ENCODE measurements around the gene RABGAP1L. TPM values are rescaled to one million over a fixed set of nuclear protein-coding genes. Genes with fewer than 3 reads are reported as not detected.
"Not testable (repeated sequence)": the region's sequence is repeated elsewhere in the genome, so short reads cannot be mapped to it uniquely, and the experiment has no call there.

Gene RABGAP1L
- total RNA-seq, 1 donor: 29.8 TPM

DNA sequence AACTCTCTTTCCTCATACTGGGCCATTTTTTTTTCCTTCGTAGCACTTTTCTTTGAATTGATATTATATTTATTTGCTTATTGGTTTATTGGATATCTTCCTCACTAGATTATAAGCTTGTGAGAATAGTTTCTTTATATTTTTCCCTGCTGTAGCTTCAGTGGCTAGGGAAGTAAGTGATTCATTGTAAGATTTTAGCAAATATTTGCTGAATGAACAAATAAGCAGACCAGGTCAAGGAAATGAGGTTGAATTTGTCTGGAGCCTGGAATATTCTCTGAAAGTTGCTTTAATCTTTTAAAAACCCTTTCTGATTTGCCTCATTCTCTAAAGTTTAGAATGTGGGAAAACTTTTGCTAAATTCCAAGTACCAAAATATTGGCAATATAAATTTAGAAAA is 80.2 kb downstream of the RABGAP1L start:
- no peak for DNase-seq (ENCODE audit: low read depth)
- TF ChIP-seq, protein P1, sequence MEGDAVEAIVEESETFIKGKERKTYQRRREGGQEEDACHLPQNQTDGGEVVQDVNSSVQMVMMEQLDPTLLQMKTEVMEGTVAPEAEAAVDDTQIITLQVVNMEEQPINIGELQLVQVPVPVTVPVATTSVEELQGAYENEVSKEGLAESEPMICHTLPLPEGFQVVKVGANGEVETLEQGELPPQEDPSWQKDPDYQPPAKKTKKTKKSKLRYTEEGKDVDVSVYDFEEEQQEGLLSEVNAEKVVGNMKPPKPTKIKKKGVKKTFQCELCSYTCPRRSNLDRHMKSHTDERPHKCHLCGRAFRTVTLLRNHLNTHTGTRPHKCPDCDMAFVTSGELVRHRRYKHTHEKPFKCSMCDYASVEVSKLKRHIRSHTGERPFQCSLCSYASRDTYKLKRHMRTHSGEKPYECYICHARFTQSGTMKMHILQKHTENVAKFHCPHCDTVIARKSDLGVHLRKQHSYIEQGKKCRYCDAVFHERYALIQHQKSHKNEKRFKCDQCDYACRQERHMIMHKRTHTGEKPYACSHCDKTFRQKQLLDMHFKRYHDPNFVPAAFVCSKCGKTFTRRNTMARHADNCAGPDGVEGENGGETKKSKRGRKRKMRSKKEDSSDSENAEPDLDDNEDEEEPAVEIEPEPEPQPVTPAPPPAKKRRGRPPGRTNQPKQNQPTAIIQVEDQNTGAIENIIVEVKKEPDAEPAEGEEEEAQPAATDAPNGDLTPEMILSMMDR (IDR thresholded peaks at IDR 0.05; ENCODE audit: insufficient read depth, low read depth, low read length): no peak
- H3K4me3 ChIP-seq (ENCODE audit: low read depth, low read length): peak overlapping the region; percentile 50

DNA sequence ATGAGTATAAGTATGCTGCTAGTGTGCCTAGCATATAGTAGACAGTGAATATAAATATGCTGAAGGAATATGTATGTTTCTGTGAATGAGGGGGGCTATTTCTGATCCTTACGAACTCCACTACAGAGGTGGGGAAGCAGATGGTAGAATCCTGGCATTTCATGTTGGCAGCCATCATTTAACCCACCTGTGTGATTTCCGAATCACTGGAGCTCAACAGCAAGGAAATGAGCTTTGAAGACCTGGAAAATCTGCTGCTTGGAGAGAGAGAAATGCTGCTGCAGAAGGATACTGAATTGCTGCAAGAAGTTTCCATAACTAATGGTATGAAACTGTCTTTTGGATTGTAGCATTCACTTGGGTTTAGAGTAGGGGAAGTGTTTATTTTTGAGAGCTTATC is 83.5 kb downstream of the RABGAP1L start:
- no peak for DNase-seq (ENCODE audit: low read depth)
- no peak overlapping the region for H3K4me3 ChIP-seq (ENCODE audit: low read depth, low read length)
- TF ChIP-seq, protein P1 (IDR thresholded peaks at IDR 0.05; ENCODE audit: insufficient read depth, low read depth, low read length): no peak

DNA sequence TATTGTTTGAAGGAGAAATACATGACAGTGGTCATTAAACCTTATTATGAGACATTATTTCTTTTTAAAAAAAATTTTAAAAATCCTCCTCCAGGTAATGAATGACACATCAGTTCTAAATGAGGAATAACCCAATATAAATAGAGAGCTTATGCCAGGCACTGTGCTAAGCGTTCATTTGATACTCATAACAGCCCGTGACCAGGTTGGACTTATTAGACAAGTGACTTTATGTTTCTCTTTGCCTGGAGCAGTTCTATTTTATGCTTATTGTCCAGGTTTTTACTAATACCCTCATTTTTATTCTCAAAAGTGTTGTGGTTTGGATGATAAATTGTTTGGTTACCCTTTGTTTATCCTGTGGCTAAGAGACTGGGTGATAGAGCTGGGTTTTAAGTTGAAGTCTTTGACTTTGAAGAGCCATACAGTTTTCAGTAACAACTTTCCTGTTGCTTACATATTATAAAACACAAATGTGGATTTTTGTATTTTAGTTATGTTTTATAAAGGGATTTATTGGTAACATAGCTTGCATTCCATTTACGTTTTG is 84.2 kb downstream of the RABGAP1L start:
- DNase-seq (ENCODE audit: low read depth): peak; percentile 15
- TF ChIP-seq, protein P1 (IDR thresholded peaks at IDR 0.05; ENCODE audit: insufficient read depth, low read depth, low read length): no peak
- H3K4me3 ChIP-seq (ENCODE audit: low read depth, low read length): no peak overlapping the region

DNA sequence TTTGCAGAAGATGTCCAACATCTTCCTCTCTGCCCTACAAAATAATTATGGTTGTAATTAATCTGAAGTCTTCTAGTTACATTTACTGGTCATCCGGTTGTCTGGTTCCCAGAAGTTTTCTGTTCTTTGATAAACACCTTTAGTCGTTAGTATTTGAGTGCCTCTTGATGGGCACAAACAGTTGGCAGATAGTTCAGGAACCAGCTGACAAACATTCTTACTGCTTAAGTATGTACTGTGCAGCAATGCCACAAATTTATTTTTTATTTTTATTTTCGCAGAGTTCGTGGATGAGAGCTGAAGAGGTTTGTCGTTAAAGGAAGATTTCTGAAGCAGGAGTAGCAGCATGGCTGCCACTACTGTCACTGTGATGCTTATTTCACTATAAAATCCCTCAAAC is 84.7 kb downstream of the RABGAP1L start:
- TF ChIP-seq, protein P1 (IDR thresholded peaks at IDR 0.05; ENCODE audit: insufficient read depth, low read depth, low read length): no peak
- H3K4me3 ChIP-seq (ENCODE audit: low read depth, low read length): no peak overlapping the region
- DNase-seq (ENCODE audit: low read depth): no peak

DNA sequence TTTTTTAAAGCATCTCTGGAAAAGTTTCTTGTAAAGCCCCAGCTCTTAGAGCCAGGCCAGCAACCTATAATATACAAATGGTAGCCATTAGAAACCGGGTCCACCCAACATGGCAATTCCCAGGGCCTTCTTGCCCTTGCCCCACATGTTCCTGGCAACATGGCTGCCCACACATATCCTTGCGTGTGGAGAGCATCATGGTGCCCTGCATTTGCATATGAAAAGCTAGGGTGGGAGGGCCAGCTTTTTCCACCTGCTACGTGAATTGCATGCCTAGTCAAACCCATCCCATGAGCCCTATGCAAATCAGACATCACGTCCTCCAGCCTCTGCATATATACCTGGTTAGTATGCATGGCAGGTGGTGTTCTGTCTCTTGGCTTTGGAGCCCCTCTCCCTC is 88.2 kb downstream of the RABGAP1L start:
- no peak for DNase-seq (ENCODE audit: low read depth)
- TF ChIP-seq, protein P1 (IDR thresholded peaks at IDR 0.05; ENCODE audit: insufficient read depth, low read depth, low read length): no peak
- H3K4me3 ChIP-seq (ENCODE audit: low read depth, low read length): no peak overlapping the region

DNA sequence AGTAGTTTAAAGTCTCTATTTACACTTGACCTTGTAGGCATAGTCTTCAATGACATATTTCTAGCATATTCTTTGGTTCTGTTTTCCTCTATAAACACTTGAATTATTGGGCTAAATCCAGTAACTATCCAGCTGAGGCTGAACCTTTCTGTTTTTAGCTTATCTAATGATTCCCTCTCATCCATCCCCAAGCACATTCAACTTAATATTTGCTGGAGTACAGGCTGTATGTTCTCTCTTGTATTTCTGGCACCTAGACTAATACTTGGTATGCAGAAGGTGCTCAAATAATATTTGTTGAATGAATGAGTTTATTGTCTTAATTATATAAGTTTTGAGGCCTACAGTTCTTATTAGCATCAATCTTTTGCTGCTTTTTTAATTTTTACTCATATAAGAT is 88.7 kb downstream of the RABGAP1L start:
- no peak overlapping the region for H3K4me3 ChIP-seq (ENCODE audit: low read depth, low read length)
- DNase-seq (ENCODE audit: low read depth): no peak
- TF ChIP-seq, protein P1 (IDR thresholded peaks at IDR 0.05; ENCODE audit: insufficient read depth, low read depth, low read length): no peak

DNA sequence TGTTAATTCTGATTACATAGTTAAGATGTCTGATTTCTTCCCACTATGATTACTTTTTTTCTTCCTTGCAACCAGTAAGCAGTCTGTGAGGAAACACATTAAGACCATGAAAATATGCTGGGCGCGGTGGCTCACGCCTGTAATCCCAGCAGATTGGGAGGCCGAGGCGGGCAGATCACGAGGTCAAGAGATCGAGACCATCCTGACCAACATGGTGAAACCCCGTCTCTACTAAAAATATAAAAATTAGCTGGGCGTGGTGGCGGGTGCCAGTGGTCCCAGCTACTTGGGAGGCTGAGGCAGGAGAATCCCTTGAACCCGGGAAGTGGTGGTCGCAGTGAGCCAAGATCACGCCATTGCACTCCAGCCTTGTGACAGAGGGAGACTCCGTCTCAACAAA is 97.1 kb downstream of the RABGAP1L start:
- DNase-seq (ENCODE audit: low read depth); H3K4me3 ChIP-seq (ENCODE audit: low read depth, low read length): not testable (repeated sequence)
